ENCODE results near the gene DENND4A.

Gene DENND4A

DNA sequence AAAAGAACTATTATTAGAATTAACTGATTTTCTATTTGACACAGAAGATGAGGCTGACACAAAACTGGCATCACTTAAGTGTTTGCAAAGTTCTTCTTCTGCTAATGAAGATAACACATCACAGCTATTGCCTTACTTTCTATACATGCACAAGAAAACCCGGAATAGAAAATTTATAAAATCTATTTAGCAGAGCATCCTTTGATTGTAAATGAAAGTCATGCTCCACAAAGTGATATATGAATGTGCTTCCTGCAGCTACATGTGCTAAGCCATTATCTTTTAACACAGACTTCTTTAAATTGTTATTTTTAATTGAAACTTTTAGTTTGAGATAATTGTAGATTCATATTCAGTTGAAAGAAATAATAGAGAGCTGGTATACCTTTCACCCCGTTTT, 27.0 kb downstream of the DENND4A start:
- Histone ChIP-seq H3K9me3 (ENCODE audit: control insufficient read depth, insufficient read depth, low read length) (no peaks in the 10 kb centered on the region), H3F3A (ENCODE audit: control insufficient read depth, insufficient read depth) (peaks cover 50% of the 10 kb centered on the region), H3K9me2 (replicated peaks; ENCODE audit: control insufficient read depth, low read length) (no peaks in the 10 kb centered on the region), H3K4me3 (ENCODE audit: low read length) (peak overlapping the region; percentile 29), H3K4me2 (ENCODE audit: low read length) (peak overlapping the region; percentile 42), H4K20me1 (ENCODE audit: control insufficient read depth, insufficient read depth, low read depth, low read length) (no peaks in the 10 kb centered on the region), H3K27ac (ENCODE audit: low read depth, low read length) (peak overlapping the region; percentile 38), H3K79me2 (ENCODE audit: control insufficient read depth, low read length) (peaks cover 100% of the 10 kb centered on the region), H3K36me3 (ENCODE audit: control insufficient read depth, low read length) (peaks cover 39% of the 10 kb centered on the region), H3K4me1 (ENCODE audit: control insufficient read depth, low read length) (peaks cover 99% of the 10 kb centered on the region), H3K27me3 (ENCODE audit: control insufficient read depth, low read length) (no peaks in the 10 kb centered on the region)
- TF ChIP-seq, protein P1, sequence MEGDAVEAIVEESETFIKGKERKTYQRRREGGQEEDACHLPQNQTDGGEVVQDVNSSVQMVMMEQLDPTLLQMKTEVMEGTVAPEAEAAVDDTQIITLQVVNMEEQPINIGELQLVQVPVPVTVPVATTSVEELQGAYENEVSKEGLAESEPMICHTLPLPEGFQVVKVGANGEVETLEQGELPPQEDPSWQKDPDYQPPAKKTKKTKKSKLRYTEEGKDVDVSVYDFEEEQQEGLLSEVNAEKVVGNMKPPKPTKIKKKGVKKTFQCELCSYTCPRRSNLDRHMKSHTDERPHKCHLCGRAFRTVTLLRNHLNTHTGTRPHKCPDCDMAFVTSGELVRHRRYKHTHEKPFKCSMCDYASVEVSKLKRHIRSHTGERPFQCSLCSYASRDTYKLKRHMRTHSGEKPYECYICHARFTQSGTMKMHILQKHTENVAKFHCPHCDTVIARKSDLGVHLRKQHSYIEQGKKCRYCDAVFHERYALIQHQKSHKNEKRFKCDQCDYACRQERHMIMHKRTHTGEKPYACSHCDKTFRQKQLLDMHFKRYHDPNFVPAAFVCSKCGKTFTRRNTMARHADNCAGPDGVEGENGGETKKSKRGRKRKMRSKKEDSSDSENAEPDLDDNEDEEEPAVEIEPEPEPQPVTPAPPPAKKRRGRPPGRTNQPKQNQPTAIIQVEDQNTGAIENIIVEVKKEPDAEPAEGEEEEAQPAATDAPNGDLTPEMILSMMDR (IDR thresholded peaks at IDR 0.05; ENCODE audit: low read depth, low read length, poor library complexity, severe bottlenecking) = no peak
- no peak for TF ChIP-seq EZH2phosphoT487 (IDR thresholded peaks at IDR 0.05; ENCODE audit: borderline replicate concordance, low read length)

DNA sequence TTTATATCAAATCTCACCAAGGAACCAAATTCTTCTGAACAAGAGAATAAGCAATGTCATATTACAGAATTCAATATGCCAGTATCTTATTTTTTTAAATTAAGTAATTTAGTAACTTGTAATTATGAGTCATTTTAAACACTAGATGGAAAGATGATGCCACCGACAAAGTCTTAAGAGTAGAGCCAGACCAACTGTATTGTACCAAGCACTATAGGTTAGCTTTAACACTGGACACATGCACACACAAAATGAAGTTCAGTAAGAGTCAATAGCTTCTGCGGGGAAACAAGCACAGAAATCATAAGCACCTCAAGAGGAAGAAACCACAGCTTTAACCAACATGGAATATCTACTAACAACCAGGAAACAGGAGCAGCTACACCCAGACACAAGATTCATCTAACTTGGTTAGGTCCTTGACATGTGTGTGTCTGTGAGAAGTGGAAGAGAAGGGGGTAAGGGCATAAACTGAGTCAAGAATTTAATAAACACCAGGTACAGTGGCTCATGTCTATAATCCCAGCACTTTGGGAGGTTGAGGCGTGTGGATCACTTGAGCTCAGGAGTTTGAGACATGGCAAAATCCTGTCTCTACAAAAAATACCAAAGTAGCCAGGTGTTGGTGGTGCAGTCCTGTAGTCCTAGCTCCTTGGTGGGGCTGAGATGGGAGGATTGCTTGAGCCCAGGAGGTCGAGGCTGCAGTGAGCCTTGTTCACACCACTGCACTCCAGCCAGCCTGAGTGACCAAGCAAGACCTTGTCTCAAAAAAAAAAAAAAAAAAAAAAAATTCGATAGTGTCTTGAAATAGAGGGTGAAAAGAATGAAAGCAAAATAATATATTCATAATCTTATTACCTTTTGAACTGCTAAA, 28.9 kb downstream of the DENND4A start:
- peak overlapping the region; percentile 82 for H3K27ac ChIP-seq (ENCODE audit: low read depth, low read length)
- no peaks in the 10 kb centered on the region for H3K27me3 ChIP-seq (ENCODE audit: control insufficient read depth, low read length)
- peaks cover 49% of the 10 kb centered on the region for H3F3A ChIP-seq (ENCODE audit: control insufficient read depth, insufficient read depth)
- peaks cover 100% of the 10 kb centered on the region for H3K79me2 ChIP-seq (ENCODE audit: control insufficient read depth, low read length)
- no peaks in the 10 kb centered on the region for H4K20me1 ChIP-seq (ENCODE audit: control insufficient read depth, insufficient read depth, low read depth, low read length)
- H3K4me1 ChIP-seq (ENCODE audit: control insufficient read depth, low read length) = peaks cover 99% of the 10 kb centered on the region
- H3K9me3 ChIP-seq (ENCODE audit: control insufficient read depth, insufficient read depth, low read length) = no peaks in the 10 kb centered on the region
- H3K36me3 ChIP-seq (ENCODE audit: control insufficient read depth, low read length) = peaks cover 51% of the 10 kb centered on the region
- H3K4me3 ChIP-seq (ENCODE audit: low read length) = peak overlapping the region; percentile 64; the same call in 1 of the 2 replicates
- H3K4me2 ChIP-seq (ENCODE audit: low read length) = peak overlapping the region; percentile 68
- TF ChIP-seq, protein P1 (IDR thresholded peaks at IDR 0.05; ENCODE audit: low read depth, low read length, poor library complexity, severe bottlenecking) = no peak
- no peak for TF ChIP-seq EZH2phosphoT487 (IDR thresholded peaks at IDR 0.05; ENCODE audit: borderline replicate concordance, low read length)
- no peaks in the 10 kb centered on the region for H3K9me2 ChIP-seq (replicated peaks; ENCODE audit: control insufficient read depth, low read length)

DNA sequence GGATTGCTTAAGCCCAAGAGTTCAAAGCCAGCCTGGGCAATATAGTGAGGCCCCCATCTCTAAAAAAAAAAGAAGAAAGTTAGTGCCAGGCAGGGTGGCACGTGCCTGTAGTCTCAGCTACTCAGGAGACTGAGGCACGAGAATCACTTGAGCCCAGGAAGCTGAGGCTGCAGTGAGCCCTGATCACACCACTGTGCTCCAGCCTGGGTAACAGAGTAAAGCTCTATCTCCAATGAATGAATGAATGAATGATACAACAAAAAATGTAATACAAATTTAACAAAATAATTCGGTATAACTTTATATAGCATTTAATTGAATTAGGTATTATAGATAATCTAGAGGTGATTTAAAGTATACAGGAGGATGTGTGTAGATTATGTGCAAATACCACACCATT, 29.7 kb downstream of the DENND4A start:
- no peaks in the 10 kb centered on the region for H4K20me1 ChIP-seq (ENCODE audit: control insufficient read depth, insufficient read depth, low read depth, low read length)
- peaks cover 44% of the 10 kb centered on the region for H3F3A ChIP-seq (ENCODE audit: control insufficient read depth, insufficient read depth)

More for the DNA sequence above, 29.7 kb downstream of the DENND4A start:
- Histone ChIP-seq H3K27ac (ENCODE audit: low read depth, low read length) (peak overlapping the region; percentile 82), H3K36me3 (ENCODE audit: control insufficient read depth, low read length) (peaks cover 52% of the 10 kb centered on the region), H3K79me2 (ENCODE audit: control insufficient read depth, low read length) (peaks cover 100% of the 10 kb centered on the region), H3K9me2 (replicated peaks; ENCODE audit: control insufficient read depth, low read length) (no peaks in the 10 kb centered on the region), H3K4me2 (ENCODE audit: low read length) (peak overlapping the region; percentile 68), H3K27me3 (ENCODE audit: control insufficient read depth, low read length) (no peaks in the 10 kb centered on the region), H3K4me3 (ENCODE audit: low read length) (peak overlapping the region; percentile 64), H3K9me3 (ENCODE audit: control insufficient read depth, insufficient read depth, low read length) (no peaks in the 10 kb centered on the region), H3K4me1 (ENCODE audit: control insufficient read depth, low read length) (peaks cover 99% of the 10 kb centered on the region)
- TF ChIP-seq EZH2phosphoT487 (IDR thresholded peaks at IDR 0.05; ENCODE audit: borderline replicate concordance, low read length) = no peak
- TF ChIP-seq, protein P1 (IDR thresholded peaks at IDR 0.05; ENCODE audit: low read depth, low read length, poor library complexity, severe bottlenecking) = no peak
